Upper lobe of left lung (tissue), 4 donors: Measurements from ENCODE around the gene TPGS1.

Experiments used
- EP300 ChIP-seq, 4 donors: sonication (generic); formaldehyde crosslinking; IDR thresholded peaks; one replicate each; pipeline ENCODE4 v1.5.1; 2017; ENCODE audit warnings: antibody characterized with exemption in 4 of 4, control low read depth in 2 of 4
- POLR2A ChIP-seq, 4 donors: fragments of 450-650 bp; IDR thresholded peaks; one replicate each; pipeline ENCODE4 v1.5.1; 2016 to 2017; ENCODE audit warnings: antibody characterized with exemption in 4 of 4, mild to moderate bottlenecking in 2 of 4
- POLR2AphosphoS5 ChIP-seq, 2 donors: sonication (generic); formaldehyde crosslinking; IDR thresholded peaks; one replicate each; pipeline ENCODE4 v1.5.1; 2017; ENCODE audit warnings: antibody characterized with exemption in 2 of 2
- TF ChIP-seq, protein P1 (sequence below), 6 experiments: fragments of 450-650 bp in 4 of 6; fragments of 200-600 bp in 2 of 6; sonication (generic) in 2 of 6; IDR thresholded peaks; one replicate each; pipeline ENCODE4 v1.5.1; 2016 to 2019; ENCODE audit warnings: antibody characterized with exemption in 6 of 6

DNA sequence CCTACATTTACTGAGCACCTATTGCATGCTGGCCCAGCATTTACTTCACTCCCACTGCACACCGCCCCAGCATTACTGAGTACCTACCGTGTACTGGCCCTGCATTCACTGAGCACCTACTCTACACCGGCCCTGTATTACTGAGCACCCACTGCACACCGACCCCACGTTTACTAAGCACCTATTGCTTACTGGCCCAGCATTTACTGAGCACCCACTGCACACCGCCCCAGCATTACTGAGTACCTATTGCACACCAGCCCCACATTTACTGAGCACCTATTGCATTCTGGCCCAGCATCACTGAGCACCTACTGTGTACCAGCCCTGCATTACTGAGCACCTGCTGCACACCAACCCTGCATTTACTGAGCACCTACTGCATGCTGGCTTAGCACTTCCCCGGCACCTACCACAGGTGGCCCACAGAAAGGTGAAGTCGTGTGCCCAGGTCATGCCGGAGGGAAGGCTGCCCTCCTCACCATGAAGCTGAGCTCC, 6.9 kb downstream of the TPGS1 start:
- TF ChIP-seq, protein P1, sequence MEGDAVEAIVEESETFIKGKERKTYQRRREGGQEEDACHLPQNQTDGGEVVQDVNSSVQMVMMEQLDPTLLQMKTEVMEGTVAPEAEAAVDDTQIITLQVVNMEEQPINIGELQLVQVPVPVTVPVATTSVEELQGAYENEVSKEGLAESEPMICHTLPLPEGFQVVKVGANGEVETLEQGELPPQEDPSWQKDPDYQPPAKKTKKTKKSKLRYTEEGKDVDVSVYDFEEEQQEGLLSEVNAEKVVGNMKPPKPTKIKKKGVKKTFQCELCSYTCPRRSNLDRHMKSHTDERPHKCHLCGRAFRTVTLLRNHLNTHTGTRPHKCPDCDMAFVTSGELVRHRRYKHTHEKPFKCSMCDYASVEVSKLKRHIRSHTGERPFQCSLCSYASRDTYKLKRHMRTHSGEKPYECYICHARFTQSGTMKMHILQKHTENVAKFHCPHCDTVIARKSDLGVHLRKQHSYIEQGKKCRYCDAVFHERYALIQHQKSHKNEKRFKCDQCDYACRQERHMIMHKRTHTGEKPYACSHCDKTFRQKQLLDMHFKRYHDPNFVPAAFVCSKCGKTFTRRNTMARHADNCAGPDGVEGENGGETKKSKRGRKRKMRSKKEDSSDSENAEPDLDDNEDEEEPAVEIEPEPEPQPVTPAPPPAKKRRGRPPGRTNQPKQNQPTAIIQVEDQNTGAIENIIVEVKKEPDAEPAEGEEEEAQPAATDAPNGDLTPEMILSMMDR (IDR thresholded peaks at IDR 0.05) = no peak
- no peak for TF ChIP-seq POLR2AphosphoS5 (IDR thresholded peaks at IDR 0.05)
- TF ChIP-seq POLR2A (IDR thresholded peaks at IDR 0.05) = no peak
- TF ChIP-seq EP300 (IDR thresholded peaks at IDR 0.05) = no peak
